Loucy (cell line): ENCODE measurements around the gene RABL6.

ENCODE experiments used
- H2AFZ ChIP-seq: fragments of 200-600 bp; sonication (generic); 2 replicates; pipeline ENCODE4 v1.6.0; 2016; ENCODE audit warnings: antibody characterized with exemption, mild to moderate bottlenecking, low read length, moderate library complexity
- H3F3A ChIP-seq: fragments of 200-600 bp; 2 replicates; pipeline ENCODE4 v1.6.0; 2016; ENCODE audit warnings: antibody characterized with exemption, low read depth, mild to moderate bottlenecking
- H3K27me3 ChIP-seq: fragments of 200-600 bp; sonication (generic); 2 replicates; pipeline ENCODE4 v1.6.1; 2014; ENCODE audit warnings: low read length, mild to moderate bottlenecking; ENCODE audit not compliant: insufficient read depth, poor library complexity, severe bottlenecking
- H3K36me3 ChIP-seq: fragments of 200-600 bp; sonication (generic); 2 replicates; pipeline ENCODE4 v1.6.1; 2016; ENCODE audit warnings: low read length; ENCODE audit not compliant: insufficient read depth
- H3K4me1 ChIP-seq: fragments of 200-600 bp; sonication (generic); 2 replicates; pipeline ENCODE4 v1.5.1; 2014; ENCODE audit warnings: low read length, mild to moderate bottlenecking; ENCODE audit not compliant: insufficient read depth, poor library complexity, severe bottlenecking
- H3K4me2 ChIP-seq: fragments of 200-600 bp; sonication (generic); 2 replicates; pipeline ENCODE4 v1.6.0; 2014; ENCODE audit warnings: antibody characterized with exemption, low read length, low read depth, mild to moderate bottlenecking; ENCODE audit not compliant: poor library complexity, severe bottlenecking
- H3K4me3 ChIP-seq: fragments of 200-600 bp; sonication (generic); 2 replicates; pipeline ENCODE4 v1.5.1; 2014; ENCODE audit warnings: low read length, mild to moderate bottlenecking, mixed read lengths; ENCODE audit not compliant: poor library complexity, severe bottlenecking
- H3K79me2 ChIP-seq: fragments of 200-600 bp; sonication (generic); 2 replicates; pipeline ENCODE4 v1.6.1; 2014; ENCODE audit warnings: low read length; ENCODE audit not compliant: insufficient read depth
- H3K9ac ChIP-seq: fragments of 200-600 bp; sonication (generic); 2 replicates; pipeline ENCODE4 v1.6.0; 2014; ENCODE audit warnings: mild to moderate bottlenecking, low read depth, low read length, moderate library complexity; ENCODE audit not compliant: poor library complexity, severe bottlenecking
- H3K9me2 ChIP-seq: fragments of 200-600 bp; sonication (generic); replicated peaks from 2 replicates; pipeline ENCODE4 v1.6.1; 2016; ENCODE audit warnings: low read depth, low read length, mixed read lengths
- H3K9me3 ChIP-seq: fragments of 200-600 bp; sonication (generic); 2 replicates; pipeline ENCODE4 v1.6.1; 2014; ENCODE audit warnings: mild to moderate bottlenecking, antibody characterized with exemption, low read length, low read depth; ENCODE audit not compliant: insufficient read depth
- H4K20me1 ChIP-seq: fragments of 200-600 bp; sonication (generic); 2 replicates; pipeline ENCODE4 v1.6.0; 2014; ENCODE audit warnings: antibody characterized with exemption, low read length, mild to moderate bottlenecking; ENCODE audit not compliant: insufficient read depth, poor library complexity, severe bottlenecking
- EZH2phosphoT487 ChIP-seq: fragments of 200-600 bp; IDR thresholded peaks from 2 replicates; pipeline ENCODE4 v1.6.1; 2018; ENCODE audit warnings: antibody characterized with exemption, mild to moderate bottlenecking, moderate library complexity, borderline replicate concordance
- TF ChIP-seq, protein P1 (sequence below): fragments of 200-600 bp; sonication (generic); conservative IDR thresholded peaks from 2 replicates; pipeline ENCODE4 v1.5.1; 2014; ENCODE audit warnings: mild to moderate bottlenecking, antibody characterized with exemption, low read length

Gene RABL6

GRCh38 chr9:136824496-136825225, 16.9 kb downstream of the RABL6 start:
- Histone ChIP-seq H3K79me2 (no peaks in the 10 kb centered on the region), H3K36me3 (peaks cover 24% of the 10 kb centered on the region; the same call in 1 of the 2 replicates), H4K20me1 (no peaks in the 10 kb centered on the region), H3K9me3 (no peaks in the 10 kb centered on the region), H3K4me2 (no peak overlapping the region), H3F3A (no peaks in the 10 kb centered on the region), H3K4me3 (no peak overlapping the region), H3K9ac (no peak overlapping the region), H3K9me2 (no peaks in the 10 kb centered on the region), H3K4me1 (no peaks in the 10 kb centered on the region), H3K27me3 (no peaks in the 10 kb centered on the region), H2AFZ (no peak overlapping the region)
- TF ChIP-seq EZH2phosphoT487, result no peak
- TF ChIP-seq, protein P1, sequence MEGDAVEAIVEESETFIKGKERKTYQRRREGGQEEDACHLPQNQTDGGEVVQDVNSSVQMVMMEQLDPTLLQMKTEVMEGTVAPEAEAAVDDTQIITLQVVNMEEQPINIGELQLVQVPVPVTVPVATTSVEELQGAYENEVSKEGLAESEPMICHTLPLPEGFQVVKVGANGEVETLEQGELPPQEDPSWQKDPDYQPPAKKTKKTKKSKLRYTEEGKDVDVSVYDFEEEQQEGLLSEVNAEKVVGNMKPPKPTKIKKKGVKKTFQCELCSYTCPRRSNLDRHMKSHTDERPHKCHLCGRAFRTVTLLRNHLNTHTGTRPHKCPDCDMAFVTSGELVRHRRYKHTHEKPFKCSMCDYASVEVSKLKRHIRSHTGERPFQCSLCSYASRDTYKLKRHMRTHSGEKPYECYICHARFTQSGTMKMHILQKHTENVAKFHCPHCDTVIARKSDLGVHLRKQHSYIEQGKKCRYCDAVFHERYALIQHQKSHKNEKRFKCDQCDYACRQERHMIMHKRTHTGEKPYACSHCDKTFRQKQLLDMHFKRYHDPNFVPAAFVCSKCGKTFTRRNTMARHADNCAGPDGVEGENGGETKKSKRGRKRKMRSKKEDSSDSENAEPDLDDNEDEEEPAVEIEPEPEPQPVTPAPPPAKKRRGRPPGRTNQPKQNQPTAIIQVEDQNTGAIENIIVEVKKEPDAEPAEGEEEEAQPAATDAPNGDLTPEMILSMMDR, result no peak

DNA sequence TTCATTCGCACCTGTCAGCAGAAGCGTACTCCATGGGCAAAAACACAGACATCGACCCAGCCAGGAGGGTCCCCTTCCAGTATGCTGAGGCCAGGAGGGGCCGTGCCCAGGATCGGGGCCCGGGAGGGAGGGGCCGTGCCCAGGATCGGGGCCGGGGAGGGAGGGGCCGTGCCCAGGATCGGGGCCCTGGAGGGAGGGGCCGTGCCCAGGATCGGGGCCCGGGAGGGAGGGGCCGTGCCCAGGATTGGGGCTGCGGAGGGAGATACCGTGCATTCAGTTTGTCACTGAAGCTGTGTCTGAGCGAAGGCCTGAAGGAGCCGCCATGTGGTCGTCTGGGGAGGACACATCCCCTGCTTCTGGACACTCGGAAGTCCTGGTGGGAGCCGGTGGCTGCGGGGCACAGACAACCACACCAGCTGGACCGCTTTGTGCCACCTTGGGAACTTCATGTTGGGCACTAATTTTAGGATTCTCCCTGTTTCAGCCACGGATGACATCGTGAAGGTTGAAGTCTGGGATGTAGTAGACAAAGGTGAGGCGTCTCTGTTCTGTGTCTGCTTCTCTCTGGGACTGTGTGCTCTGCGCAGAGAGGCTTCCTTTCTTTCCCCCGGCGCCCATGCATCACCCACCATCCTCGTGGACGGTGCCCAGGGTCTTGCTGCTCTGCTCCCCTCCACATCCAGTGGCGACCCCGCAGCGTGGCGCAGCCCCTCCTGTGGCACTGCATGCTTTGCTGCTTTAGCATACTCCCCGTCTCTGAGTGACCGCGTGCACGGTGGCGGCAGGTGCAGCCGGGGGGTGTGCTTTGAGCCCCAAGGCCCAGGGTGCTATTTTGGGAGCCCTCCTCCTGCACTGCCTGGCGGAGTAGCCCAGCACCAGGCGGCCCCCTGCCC, 17.8 kb downstream of the RABL6 start:
- no peak overlapping the region for H2AFZ ChIP-seq
- no peak overlapping the region for H3K9ac ChIP-seq
- peaks cover 33% of the 10 kb centered on the region; the same call in 1 of the 2 replicates for H3K36me3 ChIP-seq
- H3F3A ChIP-seq, result no peaks in the 10 kb centered on the region
- H3K4me3 ChIP-seq, result no peak overlapping the region
- H3K4me2 ChIP-seq, result no peak overlapping the region
- no peaks in the 10 kb centered on the region for H3K4me1 ChIP-seq
- H3K27me3 ChIP-seq, result no peaks in the 10 kb centered on the region
- no peaks in the 10 kb centered on the region for H3K79me2 ChIP-seq
- H3K9me3 ChIP-seq, result no peaks in the 10 kb centered on the region
- H3K9me2 ChIP-seq, result no peaks in the 10 kb centered on the region
- no peak for TF ChIP-seq EZH2phosphoT487
- TF ChIP-seq, protein P1, result no peak
- H4K20me1 ChIP-seq, result no peaks in the 10 kb centered on the region

GRCh38 chr9:136826188-136826541, 18.4 kb downstream of the RABL6 start:
- Histone ChIP-seq H3K36me3 (peaks cover 34% of the 10 kb centered on the region; the same call in 1 of the 2 replicates), H3K27me3 (no peaks in the 10 kb centered on the region), H3K9ac (no peak overlapping the region), H3K4me3 (no peak overlapping the region), H3K9me3 (no peaks in the 10 kb centered on the region), H4K20me1 (no peaks in the 10 kb centered on the region), H3K79me2 (no peaks in the 10 kb centered on the region), H2AFZ (no peak overlapping the region), H3K4me1 (no peaks in the 10 kb centered on the region), H3F3A (no peaks in the 10 kb centered on the region), H3K4me2 (no peak overlapping the region), H3K9me2 (no peaks in the 10 kb centered on the region)
- no peak for TF ChIP-seq EZH2phosphoT487
- TF ChIP-seq, protein P1, result no peak
